AG04450 (cell line): ENCODE measurements around the gene ASF1A. TPM values are rescaled to one million over a fixed set of nuclear protein-coding genes. Genes with fewer than 3 reads are reported as not detected.

ENCODE experiments used
- CTCF ChIA-PET: fragments of 300-600, 350-600 bp; formaldehyde crosslinking; extraction: SDS; loops from one replicate; lab custom pipeline; 2022; ENCODE audit warnings: antibody characterized with exemption, inconsistent platforms; lab: Charles Lee
- POLR2A ChIA-PET: fragments of 350-600 bp; formaldehyde crosslinking; extraction: SDS; loops from one replicate; lab custom pipeline; 2021; ENCODE audit warnings: antibody characterized with exemption, inconsistent platforms; lab: Yijun Ruan, JAX
- DNase-seq: peaks from one replicate; pipeline ENCODE4 v3.0.0-alpha.2; 2011; ENCODE audit warnings: low read depth, low spot score
- H3K27ac ChIP-seq: one replicate; pipeline ENCODE4 v1.5.1; 2012; ENCODE audit warnings: low read depth, low read length, control low read depth
- H3K27me3 ChIP-seq: one replicate; pipeline ENCODE4 v1.6.0; 2012; ENCODE audit warnings: low read length; ENCODE audit not compliant: control insufficient read depth, insufficient read depth
- H3K4me3 ChIP-seq: 2 replicates; pipeline ENCODE4 v1.5.1; 2011; ENCODE audit warnings: mild to moderate bottlenecking, low read depth, low read length, control low read depth
- H3K9me3 ChIP-seq: 2 replicates; pipeline ENCODE4 v1.5.1; 2012; ENCODE audit warnings: low read length; ENCODE audit not compliant: control insufficient read depth, insufficient read depth
- CTCF ChIP-seq: IDR thresholded peaks from 2 replicates; pipeline ENCODE4 v1.5.1; 2011; ENCODE audit warnings: low read depth, low read length, control low read depth, inconsistent platforms
- polyA plus RNA-seq: library from polyadenylated mRNA; depleted of rRNA; stranded (reverse); fragments of >200 nt; gene quantifications from 2 replicates; pipeline ENCODE4 v1.2.3, GENCODE V29; 2011

ASF1A gene
- polyA plus RNA-seq, 1 experiment, result 29.4 TPM

- Histone ChIP-seq H3K9me3 (no peaks in the 10 kb centered on the region), H3K4me3 (no peak overlapping the region), H3K27ac (no peak overlapping the region), H3K27me3 (no peaks in the 10 kb centered on the region)
- ChIA-PET CTCF (no interaction called here), POLR2A (no interaction called here)
- no peak for DNase-seq
- TF ChIP-seq CTCF, result no peak
These were observed 9.7 kb downstream of the ASF1A start for GRCh38 chr6:118903691-118904090.

- CTCF ChIA-PET, result no interaction called here
- no peak overlapping the region for H3K27ac ChIP-seq
- H3K9me3 ChIP-seq, result no peaks in the 10 kb centered on the region
- no peaks in the 10 kb centered on the region for H3K27me3 ChIP-seq
- H3K4me3 ChIP-seq, result no peak overlapping the region
- DNase-seq, result no peak
- POLR2A ChIA-PET, result no interaction called here
- TF ChIP-seq CTCF, result no peak
These were observed 11.1 kb downstream of the ASF1A start for GRCh38 chr6:118905084-118905483.

GRCh38 chr6:118905851-118906250, 11.9 kb downstream of the ASF1A start:
- ChIA-PET POLR2A (no interaction called here), CTCF (no interaction called here)
- no peak for TF ChIP-seq CTCF
- no peak for DNase-seq
- Histone ChIP-seq H3K9me3 (no peaks in the 10 kb centered on the region), H3K27me3 (no peaks in the 10 kb centered on the region), H3K27ac (no peak overlapping the region), H3K4me3 (no peak overlapping the region)

GRCh38 chr6:118908441-118908840, 14.5 kb downstream of the ASF1A start:
- POLR2A ChIA-PET, result no interaction called here
- H3K9me3 ChIP-seq, result no peaks in the 10 kb centered on the region
- no peak for TF ChIP-seq CTCF
- DNase-seq, result no peak
- CTCF ChIA-PET, result no interaction called here
- no peak overlapping the region for H3K4me3 ChIP-seq
- H3K27ac ChIP-seq, result no peak overlapping the region
- H3K27me3 ChIP-seq, result no peaks in the 10 kb centered on the region

GRCh38 chr6:118912646-118913045, 18.7 kb downstream of the ASF1A start:
- H3K27me3 ChIP-seq, result no peaks in the 10 kb centered on the region
- no peak overlapping the region for H3K27ac ChIP-seq
- H3K4me3 ChIP-seq, result no peak overlapping the region
- no peaks in the 10 kb centered on the region for H3K9me3 ChIP-seq
- DNase-seq, result no peak
- no peak for TF ChIP-seq CTCF
- CTCF ChIA-PET, result no interaction called here
- POLR2A ChIA-PET, result no interaction called here
